GM12878 (cell line): ENCODE data around the gene RETREG1. TPM values are rescaled to one million over a fixed set of nuclear protein-coding genes. Genes with fewer than 3 reads are reported as not detected.
A peak's percentile ranks its signal among the peaks of the same experiment; 100 is the strongest.

ENCODE experiments used
- ATAC-seq: fragments of 200-7000 bp; cut with Tn5 transposase; 3 replicates; pipeline ENCODE4 v1.9.1; 2020; ENCODE audit warnings: mild to moderate bottlenecking, moderate library complexity
- BruUV-seq: library from RNA; stranded (reverse); fragments of 400-500 nt; replicated peaks from 2 replicates; lab custom pipeline; 2021; lab: Mats Ljungman, UMichigan
- CTCF ChIA-PET: fragments of 300-600 bp; sonication (Branson Sonifier 250); formaldehyde crosslinking; extraction: SDS; loops from one replicate; lab custom pipeline; 2021; ENCODE audit warnings: inconsistent platforms; lab: Yijun Ruan, JAX
- POLR2A ChIA-PET: fragments of 350-600 bp; formaldehyde crosslinking; extraction: SDS; loops from one replicate; lab custom pipeline; 2021; ENCODE audit warnings: inconsistent platforms; lab: Charles Lee
- RAD21 ChIA-PET: fragments of 300-600 bp; sonication (Branson Sonifier 250); formaldehyde crosslinking; loops from one replicate; lab custom pipeline; 2023; ENCODE audit warnings: antibody characterized with exemption; ENCODE audit not compliant: unreplicated experiment; lab: Charles Lee
- SMC1A ChIA-PET: fragments of 300-600 bp; sonication (Branson Sonifier 250); formaldehyde crosslinking; loops from one replicate; lab custom pipeline; 2023; ENCODE audit not compliant: unreplicated experiment, uncharacterized antibody; lab: Charles Lee
- DNase-seq: peaks from one replicate; pipeline ENCODE4 v3.0.0-alpha.2; 2011; ENCODE audit warnings: low read depth, low spot score
- FAIRE-seq: peaks from 3 replicates; lab custom pipeline; 2011; peaks lifted over from hg19 to GRCh38; lab: Jason Lieb, UNC
- H2AFZ ChIP-seq: 2 replicates; pipeline ENCODE4 v1.6.0; 2011; ENCODE audit warnings: low read depth, low read length, control low read depth; ENCODE audit not compliant: control insufficient read depth
- H3K27ac ChIP-seq: 2 replicates; pipeline ENCODE4 v1.5.1; 2011; ENCODE audit warnings: control low read depth; ENCODE audit not compliant: control insufficient read depth, insufficient read depth
- H3K27me3 ChIP-seq, 2 experiments: replicated peaks in 1 of 2; 2 replicates each; pipeline versions ENCODE4 v1.6.0 to v1.6.1; 2011; ENCODE audit warnings: low read length in 1 of 2; ENCODE audit not compliant: control insufficient read depth in 2 of 2, insufficient read depth in 2 of 2
- H3K36me3 ChIP-seq, 2 experiments: 2 replicates each; pipeline ENCODE4 v1.5.1; 2011; ENCODE audit warnings: low read length in 1 of 2; ENCODE audit not compliant: control insufficient read depth in 2 of 2, insufficient read depth in 2 of 2
- H3K4me1 ChIP-seq: 2 replicates; pipeline ENCODE4 v1.6.1; 2011; ENCODE audit warnings: mild to moderate bottlenecking, low read length, moderate library complexity, mixed read lengths; ENCODE audit not compliant: control insufficient read depth, insufficient read depth
- H3K4me2 ChIP-seq: 2 replicates; pipeline ENCODE4 v1.6.0; 2011; ENCODE audit warnings: control low read depth; ENCODE audit not compliant: control insufficient read depth, insufficient read depth
- H3K4me3 ChIP-seq: fragments of 200-600 bp; sonication (generic); 2 replicates; pipeline ENCODE4 v1.5.1; 2016
- H3K79me2 ChIP-seq: 2 replicates; pipeline ENCODE4 v1.6.0; 2011; ENCODE audit warnings: low read length; ENCODE audit not compliant: control insufficient read depth, insufficient read depth
- H3K9ac ChIP-seq: 2 replicates; pipeline ENCODE4 v1.8.0; 2011; ENCODE audit warnings: low read length, control low read depth, mixed read lengths; ENCODE audit not compliant: control insufficient read depth, insufficient read depth
- H3K9me3 ChIP-seq: replicated peaks from 3 replicates; pipeline ENCODE4 v1.5.1; 2011; ENCODE audit warnings: mild to moderate bottlenecking, low read length; ENCODE audit not compliant: control insufficient read depth, insufficient read depth
- H4K20me1 ChIP-seq: 2 replicates; pipeline ENCODE4 v1.6.0; 2011; ENCODE audit not compliant: control insufficient read depth, insufficient read depth
- FOS ChIP-seq: IDR thresholded peaks from 3 replicates; pipeline ENCODE4 v1.6.1; 2011; ENCODE audit warnings: borderline replicate concordance; ENCODE audit not compliant: insufficient read length; ENCODE audit errors: extremely low read depth
- JUNB ChIP-seq: IDR thresholded peaks from 2 replicates; pipeline ENCODE4 v1.6.1; 2016; ENCODE audit warnings: antibody characterized with exemption, mild to moderate bottlenecking
- RAD21 ChIP-seq: IDR thresholded peaks from 2 replicates; pipeline ENCODE4 v1.6.1; 2011; ENCODE audit warnings: mild to moderate bottlenecking, low read depth, low read length, moderate library complexity; ENCODE audit not compliant: insufficient read depth
- SRF ChIP-seq, 2 experiments: IDR thresholded peaks; 2 replicates each; pipeline ENCODE4 v1.6.1; 2011; ENCODE audit warnings: low read depth in 2 of 2, low read length in 2 of 2, mild to moderate bottlenecking in 1 of 2, moderate library complexity in 1 of 2
- WGBS: methylation state at CpG from one replicate; pipeline ENCODE4 v1.1.6; 2016; ENCODE audit warnings: low lambda C conversion rate; ENCODE audit not compliant: insufficient replicate concordance, insufficient coverage; ENCODE audit errors: missing lambda C conversion rate; 5-methylcytosine and 5-hydroxymethylcytosine counted together
- in situ Hi-C: fragments of 300-500 bp; cut with MboI; formaldehyde crosslinking; loops from 9 replicates; pipeline ENCODE4 v1.14.3; 2018; ENCODE audit warnings: mixed read lengths
- intact Hi-C: fragments of 100-400 bp; cut with micrococcal nuclease; formaldehyde crosslinking; loops from one replicate; pipeline ENCODE4 v1.14.2; 2022; ENCODE audit not compliant: unreplicated experiment
- polyA plus RNA-seq, 11 experiments: library from polyadenylated mRNA; depleted of rRNA in 4 of 11; unstranded in 6 of 11; stranded (reverse) in 5 of 11; fragments of >200 nt; fragmentation: Nextera tagmentation in 4 of 11; fragmentation: Illumina TruSeq in 1 of 11; extraction: Ambion mirVana in 4 of 11; extraction: Trizol in 1 of 11; gene quantifications; 1 replicate in 1 of 11; 2 replicates in 10 of 11; pipeline versions ENCODE4 v1.2.1 to v1.2.3, GENCODE V29; 2011 to 2016; ENCODE audit warnings: inconsistent platforms in 2 of 11, missing spikeins in 2 of 11, low read depth in 1 of 11
- total RNA-seq, 4 experiments: library from RNA; depleted of rRNA in 3 of 4; stranded (reverse); fragments of >200 nt in 3 of 4; fragmentation: Illumina TruSeq in 1 of 4; extraction: Trizol in 1 of 4; gene quantifications; 2 replicates each; pipeline versions ENCODE4 v1.2.1 to v1.2.3, GENCODE V29; 2013 to 2021
- TF ChIP-seq, protein P1 (sequence below): IDR thresholded peaks from 2 replicates; pipeline ENCODE4 v1.6.1; 2012; ENCODE audit warnings: mild to moderate bottlenecking, low read depth, low read length

The RETREG1 gene
- total and polyA plus RNA-seq, 10 of the 15 experiments (the other 5 are each of a cell fraction or from before 2014, with no cell fraction given), result 3.9 to 8.9 (median 6.4) TPM

DNA sequence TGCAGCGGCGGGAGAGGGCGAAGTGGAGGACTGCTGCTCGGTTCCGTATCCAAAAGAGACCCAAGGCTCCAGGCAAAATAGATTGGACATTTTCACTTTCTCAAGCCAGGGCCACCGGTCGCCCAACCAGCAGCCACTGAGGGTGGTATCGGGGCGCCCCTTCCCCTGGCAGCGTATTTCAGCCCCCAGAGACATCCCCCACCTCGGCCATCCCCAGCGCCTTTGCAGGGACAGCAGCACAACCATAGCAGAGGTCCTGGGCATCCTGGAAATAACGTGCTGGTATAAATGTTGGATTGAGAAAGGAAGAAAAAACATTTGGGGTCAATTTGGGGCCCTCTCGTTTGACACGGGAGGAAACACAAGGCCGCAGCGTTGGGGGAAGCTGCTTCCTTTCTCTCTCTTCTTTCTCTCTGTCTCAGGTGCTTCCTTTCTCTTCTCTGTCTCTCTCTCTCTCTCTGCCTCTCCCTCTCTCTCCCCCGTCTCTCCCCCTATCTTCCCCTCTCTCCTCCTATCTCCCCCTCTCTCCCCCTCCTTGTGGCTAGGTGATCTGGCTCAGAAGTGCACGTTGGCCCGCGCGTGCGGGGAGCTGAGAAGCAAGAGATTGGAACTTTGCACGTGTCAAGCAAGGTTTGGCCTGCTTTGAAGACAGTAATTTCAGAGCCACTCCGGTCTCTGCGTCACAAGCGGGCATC lies 624 bp upstream of the RETREG1 start (continued):
- TF ChIP-seq, protein P1, sequence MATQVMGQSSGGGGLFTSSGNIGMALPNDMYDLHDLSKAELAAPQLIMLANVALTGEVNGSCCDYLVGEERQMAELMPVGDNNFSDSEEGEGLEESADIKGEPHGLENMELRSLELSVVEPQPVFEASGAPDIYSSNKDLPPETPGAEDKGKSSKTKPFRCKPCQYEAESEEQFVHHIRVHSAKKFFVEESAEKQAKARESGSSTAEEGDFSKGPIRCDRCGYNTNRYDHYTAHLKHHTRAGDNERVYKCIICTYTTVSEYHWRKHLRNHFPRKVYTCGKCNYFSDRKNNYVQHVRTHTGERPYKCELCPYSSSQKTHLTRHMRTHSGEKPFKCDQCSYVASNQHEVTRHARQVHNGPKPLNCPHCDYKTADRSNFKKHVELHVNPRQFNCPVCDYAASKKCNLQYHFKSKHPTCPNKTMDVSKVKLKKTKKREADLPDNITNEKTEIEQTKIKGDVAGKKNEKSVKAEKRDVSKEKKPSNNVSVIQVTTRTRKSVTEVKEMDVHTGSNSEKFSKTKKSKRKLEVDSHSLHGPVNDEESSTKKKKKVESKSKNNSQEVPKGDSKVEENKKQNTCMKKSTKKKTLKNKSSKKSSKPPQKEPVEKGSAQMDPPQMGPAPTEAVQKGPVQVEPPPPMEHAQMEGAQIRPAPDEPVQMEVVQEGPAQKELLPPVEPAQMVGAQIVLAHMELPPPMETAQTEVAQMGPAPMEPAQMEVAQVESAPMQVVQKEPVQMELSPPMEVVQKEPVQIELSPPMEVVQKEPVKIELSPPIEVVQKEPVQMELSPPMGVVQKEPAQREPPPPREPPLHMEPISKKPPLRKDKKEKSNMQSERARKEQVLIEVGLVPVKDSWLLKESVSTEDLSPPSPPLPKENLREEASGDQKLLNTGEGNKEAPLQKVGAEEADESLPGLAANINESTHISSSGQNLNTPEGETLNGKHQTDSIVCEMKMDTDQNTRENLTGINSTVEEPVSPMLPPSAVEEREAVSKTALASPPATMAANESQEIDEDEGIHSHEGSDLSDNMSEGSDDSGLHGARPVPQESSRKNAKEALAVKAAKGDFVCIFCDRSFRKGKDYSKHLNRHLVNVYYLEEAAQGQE, result no peak
- TF ChIP-seq SRF (IDR thresholded peaks at IDR 0.05; ENCODE audit: low read depth in 2 of 2, low read length in 2 of 2), result no peak
- no peak for TF ChIP-seq FOS
- TF ChIP-seq RAD21, result no peak

DNA sequence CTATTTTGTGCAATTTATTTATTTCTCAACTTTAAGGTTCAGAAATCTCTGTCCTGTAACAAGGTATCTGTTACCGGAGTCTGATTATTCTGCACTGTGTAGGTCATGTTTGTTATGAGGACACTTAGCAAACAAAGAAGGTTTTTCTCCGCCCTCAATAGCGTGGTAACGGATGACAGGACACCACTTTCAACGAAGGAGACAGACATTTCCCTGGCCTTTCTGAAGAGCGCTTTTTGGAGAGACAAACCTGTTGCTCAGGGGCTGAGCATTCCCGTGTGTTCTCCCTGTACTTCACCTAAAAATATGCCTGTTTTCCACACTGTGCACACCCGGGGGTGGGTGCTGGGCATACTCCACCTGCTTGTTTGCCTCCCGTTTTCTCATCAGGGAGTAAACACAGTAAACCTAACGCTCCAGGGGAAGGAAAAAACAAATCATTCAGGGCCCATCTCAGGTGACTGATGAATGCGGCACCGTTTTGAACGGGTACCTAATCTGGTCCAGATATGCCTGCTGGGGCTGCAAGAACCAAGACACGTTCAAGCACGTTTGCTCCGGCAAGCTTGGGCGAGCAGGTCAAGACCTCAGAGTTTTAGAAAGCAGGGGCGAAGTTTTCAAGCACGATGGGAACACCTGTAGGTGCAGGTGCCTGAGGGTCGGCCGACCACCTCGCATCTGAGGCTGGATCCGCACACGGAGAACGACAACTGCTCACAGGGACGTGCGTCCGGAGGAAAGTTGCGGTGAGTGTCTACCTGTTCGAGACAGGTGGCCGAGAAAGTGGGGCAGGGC lies 859 bp downstream of the RETREG1 start:
- no peak for TF ChIP-seq JUNB
- TF ChIP-seq, all 136 proteins: peak for 0
- CTCF ChIA-PET, result no interaction called here
- Histone ChIP-seq H3K27ac (no peak overlapping the region), H4K20me1 (no peaks in the 10 kb centered on the region), H3K4me3 (peak overlapping the region; percentile 61; the same call in 1 of the 2 replicates), H3K4me1 (no peaks in the 10 kb centered on the region), H3K9me3 (no peaks in the 10 kb centered on the region), H3K4me2 (peak overlapping the region; percentile 82; the same call in 1 of the 2 replicates), H3K79me2 (no peaks in the 10 kb centered on the region), H3K27me3 (peaks cover 2 to 6% of the 10 kb centered on the region in 2 experiments), H3K36me3 (no peaks in the 10 kb centered on the region), H3K9ac (no peak overlapping the region; the same call in 1 of the 2 replicates), H2AFZ (no peak overlapping the region)
- FAIRE-seq (no peak), ATAC-seq (peak; percentile 23; the same call in 2 of the 3 replicates), DNase-seq (no peak)
- no TSS peak for BruUV-seq
- RAD21 ChIA-PET, result no interaction called here
- in situ Hi-C loops, result no loop called here
- intact Hi-C loops, result no loop called here
- WGBS, result 24% methylated on average over 29 of the region's 31 CpGs
- SMC1A ChIA-PET, result no interaction called here
- POLR2A ChIA-PET, result no interaction called here
